H1 (cell line): ENCODE measurements around the gene FMNL2. TPM values are rescaled to one million over a fixed set of nuclear protein-coding genes. Genes with fewer than 3 reads are reported as not detected.

Experiments
- CTCF ChIA-PET: fragments of 300-600 bp; sonication (Branson Sonifier 250); formaldehyde crosslinking; loops from one replicate; lab custom pipeline; 2021; ENCODE audit not compliant: partially characterized antibody; lab: Charles Lee
- POLR2A ChIA-PET: fragments of 300-600 bp; sonication (Branson Sonifier 250); formaldehyde crosslinking; loops from one replicate; lab custom pipeline; 2021; ENCODE audit warnings: inconsistent platforms; ENCODE audit not compliant: partially characterized antibody; lab: Charles Lee
- DNase-seq, 2 experiments: peaks; one replicate each; pipeline versions ENCODE4 v3.0.0 to v3.0.0-alpha.2; 2010 to 2022; ENCODE audit warnings: low spot score in 2 of 2, low read depth in 1 of 2, mixed read lengths in 1 of 2
- FAIRE-seq: peaks from 2 replicates; lab custom pipeline; 2011; peaks lifted over from hg19 to GRCh38; lab: Jason Lieb, UNC
- H2AFZ ChIP-seq: 2 replicates; pipeline ENCODE4 v1.8.1; 2012; ENCODE audit warnings: low read length, inconsistent platforms
- H2AK5ac ChIP-seq: 2 replicates; pipeline ENCODE4 v1.6.1; 2013; ENCODE audit warnings: low read depth, low read length
- H2BK120ac ChIP-seq: replicated peaks from 2 replicates; pipeline ENCODE3; 2013; ENCODE audit warnings: low read depth, low read length, inconsistent platforms
- H2BK12ac ChIP-seq: 2 replicates; pipeline ENCODE4 v1.6.1; 2013; ENCODE audit warnings: low read depth, low read length
- H2BK15ac ChIP-seq: 2 replicates; pipeline ENCODE4 v1.6.1; 2013; ENCODE audit warnings: low read length
- H2BK20ac ChIP-seq: 2 replicates; pipeline ENCODE4 v1.6.1; 2013; ENCODE audit warnings: low read length
- H2BK5ac ChIP-seq: 2 replicates; pipeline ENCODE4 v1.6.1; 2013; ENCODE audit warnings: low read depth, low read length
- H3K14ac ChIP-seq: 2 replicates; pipeline ENCODE4 v1.6.1; 2013; ENCODE audit warnings: inconsistent platforms; ENCODE audit not compliant: insufficient read length
- H3K18ac ChIP-seq: 2 replicates; pipeline ENCODE4 v1.6.1; 2013; ENCODE audit warnings: low read length; ENCODE audit errors: extremely low read depth
- H3K23ac ChIP-seq: 2 replicates; pipeline ENCODE4 v1.6.1; 2013; ENCODE audit warnings: inconsistent platforms; ENCODE audit not compliant: insufficient read length
- H3K23me2 ChIP-seq: 2 replicates; pipeline ENCODE4 v1.6.1; 2013; ENCODE audit warnings: low read depth, low read length
- H3K27ac ChIP-seq: 2 replicates; pipeline ENCODE4 v1.6.1; 2011; ENCODE audit warnings: low read depth, low read length, inconsistent platforms
- H3K27me3 ChIP-seq, 4 experiments: replicated peaks in 1 of 4; 1 replicate in 1 of 4; 2 replicates in 3 of 4; pipeline versions ENCODE4 v1.6.1 to v1.8.1; 2011 to 2013; ENCODE audit warnings: low read length in 3 of 4, mild to moderate bottlenecking in 3 of 4, inconsistent platforms in 2 of 4, mixed read lengths in 2 of 4, moderate library complexity in 1 of 4; ENCODE audit not compliant: control insufficient read depth in 3 of 4, insufficient read depth in 3 of 4; ENCODE audit errors: extremely low read depth in 1 of 4
- H3K36me3 ChIP-seq, 4 experiments: 2 replicates each; pipeline versions ENCODE4 v1.6.1 to v1.8.1; 2011 to 2013; ENCODE audit warnings: mild to moderate bottlenecking in 4 of 4, low read length in 3 of 4, moderate library complexity in 2 of 4, control low read depth in 1 of 4, inconsistent platforms in 1 of 4; ENCODE audit not compliant: insufficient read depth in 4 of 4, control insufficient read depth in 2 of 4
- H3K4ac ChIP-seq: replicated peaks from 2 replicates; pipeline ENCODE3; 2013; ENCODE audit warnings: low read length, low read depth, mixed read lengths, inconsistent platforms; ENCODE audit not compliant: insufficient read length
- H3K4me1 ChIP-seq, 4 experiments: replicated peaks in 1 of 4; 1 replicate in 1 of 4; 2 replicates in 3 of 4; pipeline versions ENCODE4 v1.6.1 to v1.8.1; 2011 to 2013; ENCODE audit warnings: low read length in 3 of 4, inconsistent platforms in 2 of 4, mixed read lengths in 1 of 4; ENCODE audit not compliant: insufficient read depth in 4 of 4, control insufficient read depth in 3 of 4
- H3K4me2 ChIP-seq, 2 experiments: 2 replicates each; pipeline versions ENCODE4 v1.6.1 to v1.8.1; 2011 to 2013; ENCODE audit warnings: low read depth in 2 of 2, low read length in 2 of 2, control low read depth in 1 of 2, inconsistent platforms in 1 of 2, mild to moderate bottlenecking in 1 of 2; ENCODE audit not compliant: insufficient read depth in 1 of 2
- H3K4me3 ChIP-seq, 4 experiments: fragments of 200-600, 300-600 bp in 1 of 4; sonication (generic), shearing (Covaris generic), sonication (Bioruptor Twin) in 1 of 4; 2 replicates each; pipeline versions ENCODE4 v1.5.1 to v1.8.1; 2011 to 2016; ENCODE audit warnings: low read length in 4 of 4, low read depth in 3 of 4, control low read depth in 2 of 4, inconsistent platforms in 2 of 4, mild to moderate bottlenecking in 2 of 4, mixed read lengths in 1 of 4, moderate library complexity in 1 of 4; ENCODE audit not compliant: insufficient read depth in 2 of 4; ENCODE audit errors: extremely low read depth in 1 of 4
- H3K56ac ChIP-seq: replicated peaks from 2 replicates; pipeline ENCODE3; 2013; ENCODE audit warnings: low read depth, mild to moderate bottlenecking, mixed read lengths, low read length, inconsistent platforms; ENCODE audit not compliant: insufficient read length
- H3K79me1 ChIP-seq: 2 replicates; pipeline ENCODE4 v1.6.1; 2013; ENCODE audit warnings: low read depth, low read length, control low read depth
- H3K79me2 ChIP-seq, 2 experiments: 2 replicates each; pipeline versions ENCODE4 v1.6.1 to v1.8.1; 2012 to 2013; ENCODE audit warnings: low read length in 2 of 2, mild to moderate bottlenecking in 2 of 2, inconsistent platforms in 1 of 2; ENCODE audit not compliant: insufficient read depth in 2 of 2, control insufficient read depth in 1 of 2
- H3K9ac ChIP-seq, 4 experiments: replicated peaks in 1 of 4; 1 replicate in 1 of 4; 2 replicates in 3 of 4; pipeline versions ENCODE4 v1.6.1 to v1.8.1; 2011 to 2013; ENCODE audit warnings: low read depth in 3 of 4, low read length in 3 of 4, control low read depth in 2 of 4, mild to moderate bottlenecking in 2 of 4, moderate library complexity in 2 of 4, inconsistent platforms in 1 of 4; ENCODE audit errors: extremely low read depth in 1 of 4
- H3K9me3 ChIP-seq, 2 experiments: 2 replicates each; pipeline versions ENCODE4 v1.6.1 to v1.8.1; 2012 to 2013; ENCODE audit warnings: mild to moderate bottlenecking in 2 of 2, moderate library complexity in 2 of 2, control low read depth in 1 of 2, inconsistent platforms in 1 of 2, low read depth in 1 of 2, low read length in 1 of 2, mixed read lengths in 1 of 2; ENCODE audit not compliant: insufficient read depth in 2 of 2
- H4K20me1 ChIP-seq, 2 experiments: replicated peaks in 1 of 2; 2 replicates each; pipeline versions ENCODE3 to v1.8.1; 2011 to 2013; ENCODE audit warnings: inconsistent platforms in 2 of 2, low read length in 2 of 2, mild to moderate bottlenecking in 1 of 2; ENCODE audit not compliant: insufficient read depth in 2 of 2, control insufficient read depth in 1 of 2
- H4K5ac ChIP-seq: 2 replicates; pipeline ENCODE4 v1.6.1; 2013; ENCODE audit warnings: low read length, low read depth, mixed read lengths, inconsistent platforms; ENCODE audit not compliant: insufficient read length
- H4K8ac ChIP-seq: 2 replicates; pipeline ENCODE4 v1.8.0; 2013; ENCODE audit warnings: mild to moderate bottlenecking, moderate library complexity, low read length, inconsistent platforms; ENCODE audit not compliant: insufficient read depth; ENCODE audit errors: extremely low read depth
- H4K91ac ChIP-seq: replicated peaks from 2 replicates; pipeline ENCODE3; 2013; ENCODE audit warnings: low read length, mixed read lengths, inconsistent platforms; ENCODE audit not compliant: insufficient read length
- CBX8 ChIP-seq: fragments of 300-800, 300-1000 bp; sonication (generic); IDR thresholded peaks from 2 replicates; pipeline ENCODE4 v1.7.1; 2016; ENCODE audit warnings: low read depth, low read length, borderline replicate concordance
- CHD2 ChIP-seq: IDR thresholded peaks from 2 replicates; pipeline ENCODE4 v1.6.1; 2012; ENCODE audit warnings: low read length, improper control_type of control experiment
- EGR1 ChIP-seq: IDR thresholded peaks from 2 replicates; pipeline ENCODE4 v1.6.1; 2011; ENCODE audit warnings: low read depth, low read length, borderline replicate concordance
- HDAC6 ChIP-seq: IDR thresholded peaks from one replicate; pipeline ENCODE4 v1.7.1; 2012; ENCODE audit warnings: low read depth, mild to moderate bottlenecking, inconsistent platforms, low read length, moderate library complexity
- RNF2 ChIP-seq: fragments of 200-900, 300-1000 bp; sonication (generic); IDR thresholded peaks from 2 replicates; pipeline ENCODE4 v1.7.1; 2016; ENCODE audit warnings: borderline replicate concordance, low read depth, mild to moderate bottlenecking, antibody characterized with exemption, low read length; ENCODE audit not compliant: poor library complexity, severe bottlenecking; ENCODE audit errors: missing control alignments
- TEAD4 ChIP-seq: IDR thresholded peaks from 2 replicates; pipeline ENCODE4 v1.6.1; 2012; ENCODE audit warnings: low read depth, low read length, inconsistent platforms, mixed read lengths
- WGBS, 2 experiments: shearing (Covaris generic) in 1 of 2; methylation state at CpG; one replicate each; pipeline versions ENCODE4 v1.1.6 to v1.1.7; 2013 to 2015; ENCODE audit warnings: low lambda C conversion rate in 2 of 2, mixed read lengths in 2 of 2, inconsistent platforms in 1 of 2, low coverage in 1 of 2, missing lambda C conversion rate in 1 of 2; ENCODE audit not compliant: insufficient replicate concordance in 2 of 2, insufficient coverage in 1 of 2, insufficient read length in 1 of 2; ENCODE audit errors: extremely low coverage in 1 of 2, missing lambda C conversion rate in 1 of 2; 5-methylcytosine and 5-hydroxymethylcytosine counted together
- polyA plus RNA-seq, 7 experiments: library from polyadenylated mRNA; depleted of rRNA in 3 of 7; stranded (reverse) in 5 of 7; unstranded in 2 of 7; fragments of >200 nt in 5 of 7; fragments of 200-250 nt in 2 of 7; gene quantifications; 1 replicate in 5 of 7; 2 replicates in 1 of 7; 4 replicates in 1 of 7; pipeline versions ENCODE4 v1.2.1 to v1.2.3, GENCODE V29; 2011 to 2013; ENCODE audit warnings: missing spikeins in 2 of 7, mixed read lengths in 2 of 7
- total RNA-seq: library from RNA; stranded (reverse); fragmentation: NEBNext Ultra II Directional; extraction: Animal tissue kit (Norgen Biotek cat#: 25700); gene quantifications from 2 replicates; pipeline ENCODE4 v1.2.1, GENCODE V29; 2021
- TF ChIP-seq, protein P1 (sequence below): IDR thresholded peaks from 2 replicates; pipeline ENCODE4 v1.6.1; 2012; ENCODE audit warnings: inconsistent platforms
- TF ChIP-seq, protein P2 (sequence below): IDR thresholded peaks from 2 replicates; pipeline ENCODE4 v1.6.1; 2012; ENCODE audit warnings: inconsistent platforms
- TF ChIP-seq, protein P3 (sequence below): IDR thresholded peaks from 2 replicates; pipeline ENCODE4 v1.6.1; 2011; ENCODE audit warnings: low read depth, mild to moderate bottlenecking, low read length; ENCODE audit not compliant: insufficient read depth

Gene FMNL2
- total and polyA plus RNA-seq, 2 of the 8 experiments (the other 6 are each of a cell fraction or from before 2014, with no cell fraction given) = 15.5 to 45.1 TPM

DNA sequence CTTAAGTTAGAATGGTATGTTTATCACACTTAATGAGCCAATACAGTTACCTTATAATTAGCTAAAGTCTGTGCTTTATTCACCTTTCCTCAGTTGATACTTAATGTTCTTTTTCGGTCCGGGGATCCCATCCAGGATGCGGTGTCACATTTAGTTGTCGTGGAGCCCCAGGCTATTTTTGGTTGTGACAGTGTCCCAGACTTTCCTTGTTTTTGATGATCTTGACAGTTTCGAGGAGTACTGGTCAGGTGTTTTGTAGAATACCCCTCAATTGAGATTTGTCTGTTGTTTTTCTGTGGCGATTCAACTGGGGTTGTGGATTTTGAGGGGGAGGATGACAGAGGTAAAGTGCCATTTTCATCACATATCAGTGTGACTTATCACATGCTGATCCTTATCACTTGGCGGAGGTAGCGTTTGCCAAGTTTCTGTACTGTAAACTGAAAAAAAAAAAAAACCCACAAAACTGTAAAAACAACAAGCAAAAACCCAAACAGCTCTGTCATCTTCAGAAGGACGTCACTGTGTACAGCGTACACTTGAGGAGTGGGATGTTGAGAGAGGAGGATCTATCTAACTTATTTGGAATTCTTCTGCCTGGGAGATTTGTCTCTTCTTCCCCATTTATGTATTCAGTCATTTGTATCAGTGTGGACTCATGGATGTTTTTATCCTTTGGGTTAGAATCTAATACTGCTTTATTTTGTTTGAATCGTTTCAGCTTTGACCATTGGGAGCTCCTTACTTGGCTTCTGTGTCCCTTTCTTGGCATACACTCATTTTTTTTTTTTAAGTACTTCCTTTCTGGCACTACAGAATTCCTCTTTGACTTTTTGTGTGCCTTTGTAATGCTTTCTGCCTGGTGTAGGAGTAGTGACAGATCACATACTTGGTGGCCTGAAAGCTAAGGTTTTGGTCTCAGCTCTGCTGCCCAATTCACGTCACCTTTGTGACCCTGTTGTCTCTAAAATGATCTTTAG lies 68.1 kb downstream of the FMNL2 start:
- Histone ChIP-seq H3K4me2 (no peak overlapping the region), H4K20me1 (peaks cover 3 to 14% of the 10 kb centered on the region in 2 experiments), H4K8ac (no peak overlapping the region), H3K14ac (no peak overlapping the region), H3K4ac (no peak overlapping the region), H4K91ac (no peak overlapping the region), H4K5ac (no peak overlapping the region), H2BK120ac (no peak overlapping the region), H3K79me2 (peaks cover 0 to 86% of the 10 kb centered on the region in 2 experiments), H3K9ac (no peak overlapping the region), H3K23me2 (no peaks in the 10 kb centered on the region), H2AK5ac (no peak overlapping the region), H3K79me1 (peaks cover 14% of the 10 kb centered on the region), H2BK20ac (no peak overlapping the region), H3K23ac (no peak overlapping the region), H3K4me3 (no peak overlapping the region), H3K36me3 (no peaks in the 10 kb centered on the region), H3K18ac (no peak overlapping the region), H2AFZ (no peak overlapping the region), H2BK12ac (no peak overlapping the region), H3K27me3 (no peaks in the 10 kb centered on the region), H2BK5ac (no peak overlapping the region), H3K27ac (no peak overlapping the region), H2BK15ac (no peak overlapping the region), H3K56ac (no peak overlapping the region), H3K4me1 (peaks cover 4 to 9% (median 6%) of the 10 kb centered on the region in 4 experiments; a peak in 4 of 7 replicates), H3K9me3 (no peaks in the 10 kb centered on the region)
- FAIRE-seq (no peak), DNase-seq (no peak)
- CTCF ChIA-PET = interaction anchor here (1.0 to 1.7 kb wide), 3 partner anchors 8 to 232 kb away, joined by 3 to 4 read pairs (median 4); no protein-coding TSS in a partner anchor
- POLR2A ChIA-PET = interaction anchor here (0.6 kb wide), 2 partner anchors 10 to 603 kb away, joined by 3 to 4 read pairs; no protein-coding TSS in a partner anchor
- WGBS, 2 experiments = 92% methylated on average over 12 of the region's 12 CpGs; no CpG with 5 or more reads in 1 of the 2 experiments
- TF ChIP-seq, protein P1, sequence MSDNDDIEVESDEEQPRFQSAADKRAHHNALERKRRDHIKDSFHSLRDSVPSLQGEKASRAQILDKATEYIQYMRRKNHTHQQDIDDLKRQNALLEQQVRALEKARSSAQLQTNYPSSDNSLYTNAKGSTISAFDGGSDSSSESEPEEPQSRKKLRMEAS = no peak
- TF ChIP-seq CHD2 = no peak
- no peak for TF ChIP-seq CBX8
- TF ChIP-seq, protein P2, sequence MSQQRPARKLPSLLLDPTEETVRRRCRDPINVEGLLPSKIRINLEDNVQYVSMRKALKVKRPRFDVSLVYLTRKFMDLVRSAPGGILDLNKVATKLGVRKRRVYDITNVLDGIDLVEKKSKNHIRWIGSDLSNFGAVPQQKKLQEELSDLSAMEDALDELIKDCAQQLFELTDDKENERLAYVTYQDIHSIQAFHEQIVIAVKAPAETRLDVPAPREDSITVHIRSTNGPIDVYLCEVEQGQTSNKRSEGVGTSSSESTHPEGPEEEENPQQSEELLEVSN = no peak
- TF ChIP-seq HDAC6 = no peak
- TF ChIP-seq, protein P3, sequence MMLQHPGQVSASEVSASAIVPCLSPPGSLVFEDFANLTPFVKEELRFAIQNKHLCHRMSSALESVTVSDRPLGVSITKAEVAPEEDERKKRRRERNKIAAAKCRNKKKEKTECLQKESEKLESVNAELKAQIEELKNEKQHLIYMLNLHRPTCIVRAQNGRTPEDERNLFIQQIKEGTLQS = no peak
- no peak for TF ChIP-seq TEAD4
- no peak for TF ChIP-seq RNF2
- no peak for TF ChIP-seq EGR1
